Measurements from ENCODE around the gene RRAGC. TPM values are rescaled to one million over a fixed set of nuclear protein-coding genes. Genes with fewer than 3 reads are reported as not detected.

RRAGC gene
- total RNA-seq, 4 donors from 2014 or later: 9.9 to 23.3 (median 13.8) TPM

DNA sequence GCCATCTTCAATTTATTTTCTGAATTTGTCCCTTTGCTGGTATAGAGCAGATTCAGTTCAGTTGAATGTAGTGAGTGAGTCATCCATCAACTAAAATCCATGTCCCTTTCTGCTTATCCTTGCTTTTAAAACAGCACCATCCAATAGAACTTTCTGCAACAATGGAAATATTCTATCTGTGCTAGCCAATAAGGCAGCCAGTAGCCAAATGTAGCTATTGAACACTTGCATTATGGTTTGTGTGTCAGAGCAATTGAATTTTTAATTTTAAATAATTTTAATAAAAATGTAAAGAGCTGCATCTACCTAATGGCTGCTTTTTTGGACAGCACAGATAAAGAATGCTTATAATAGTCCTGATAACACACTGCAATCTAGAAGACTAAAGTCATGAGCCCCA is 21.9 kb upstream of the RRAGC start, which contains the start of gene GJA9:
Gene GJA9 (minus strand): TSS at position 101 of the 400 bp plus-strand sequence. CDS start 5,489 bp downstream, outside the sequence.
- Histone ChIP-seq H3K27me3 (no peaks in the 10 kb centered on the region), H3K4me3 (no peak within 1 kb of the TSS), H3K36me3 (no peaks in the 10 kb centered on the region), H3K4me1 (no peaks in the 10 kb centered on the region), H3K27ac (no peak within 1 kb of the TSS), H3K9me3 (no peaks in the 10 kb centered on the region)
- TF ChIP-seq POLR2A (IDR thresholded peaks at IDR 0.05): no peak
- TF ChIP-seq, protein P1, sequence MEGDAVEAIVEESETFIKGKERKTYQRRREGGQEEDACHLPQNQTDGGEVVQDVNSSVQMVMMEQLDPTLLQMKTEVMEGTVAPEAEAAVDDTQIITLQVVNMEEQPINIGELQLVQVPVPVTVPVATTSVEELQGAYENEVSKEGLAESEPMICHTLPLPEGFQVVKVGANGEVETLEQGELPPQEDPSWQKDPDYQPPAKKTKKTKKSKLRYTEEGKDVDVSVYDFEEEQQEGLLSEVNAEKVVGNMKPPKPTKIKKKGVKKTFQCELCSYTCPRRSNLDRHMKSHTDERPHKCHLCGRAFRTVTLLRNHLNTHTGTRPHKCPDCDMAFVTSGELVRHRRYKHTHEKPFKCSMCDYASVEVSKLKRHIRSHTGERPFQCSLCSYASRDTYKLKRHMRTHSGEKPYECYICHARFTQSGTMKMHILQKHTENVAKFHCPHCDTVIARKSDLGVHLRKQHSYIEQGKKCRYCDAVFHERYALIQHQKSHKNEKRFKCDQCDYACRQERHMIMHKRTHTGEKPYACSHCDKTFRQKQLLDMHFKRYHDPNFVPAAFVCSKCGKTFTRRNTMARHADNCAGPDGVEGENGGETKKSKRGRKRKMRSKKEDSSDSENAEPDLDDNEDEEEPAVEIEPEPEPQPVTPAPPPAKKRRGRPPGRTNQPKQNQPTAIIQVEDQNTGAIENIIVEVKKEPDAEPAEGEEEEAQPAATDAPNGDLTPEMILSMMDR (IDR thresholded peaks at IDR 0.05): no peak
- no peak for DNase-seq

DNA sequence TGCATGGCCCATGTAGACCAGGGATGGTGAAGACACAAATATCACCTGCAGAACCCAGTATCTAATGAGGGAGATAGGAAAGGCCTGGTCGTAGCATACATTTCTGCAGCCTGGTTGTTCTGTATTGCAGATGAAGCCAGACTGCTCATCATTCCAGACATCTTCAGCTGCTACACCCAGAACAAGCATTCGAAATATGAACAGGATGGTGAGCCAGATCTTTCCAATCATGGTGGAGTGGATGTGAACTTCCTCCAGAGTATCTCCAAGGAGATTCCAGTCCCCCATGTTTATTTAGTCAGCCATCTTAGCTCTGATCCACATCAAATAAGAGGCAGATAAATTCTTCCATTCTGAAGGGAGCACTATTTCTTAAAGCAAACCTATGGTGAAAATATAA is 16.2 kb upstream of the RRAGC start:
- DNase-seq: no peak
- Histone ChIP-seq H3K36me3 (no peaks in the 10 kb centered on the region), H3K4me3 (no peak overlapping the region), H3K27me3 (no peaks in the 10 kb centered on the region), H3K9me3 (no peaks in the 10 kb centered on the region), H3K27ac (no peak overlapping the region), H3K4me1 (peaks cover 0 to 16% (median 8%) of the 10 kb centered on the region in 4 donors)
- no peak for TF ChIP-seq POLR2A (IDR thresholded peaks at IDR 0.05)
- TF ChIP-seq, protein P1 (IDR thresholded peaks at IDR 0.05): no peak

DNA sequence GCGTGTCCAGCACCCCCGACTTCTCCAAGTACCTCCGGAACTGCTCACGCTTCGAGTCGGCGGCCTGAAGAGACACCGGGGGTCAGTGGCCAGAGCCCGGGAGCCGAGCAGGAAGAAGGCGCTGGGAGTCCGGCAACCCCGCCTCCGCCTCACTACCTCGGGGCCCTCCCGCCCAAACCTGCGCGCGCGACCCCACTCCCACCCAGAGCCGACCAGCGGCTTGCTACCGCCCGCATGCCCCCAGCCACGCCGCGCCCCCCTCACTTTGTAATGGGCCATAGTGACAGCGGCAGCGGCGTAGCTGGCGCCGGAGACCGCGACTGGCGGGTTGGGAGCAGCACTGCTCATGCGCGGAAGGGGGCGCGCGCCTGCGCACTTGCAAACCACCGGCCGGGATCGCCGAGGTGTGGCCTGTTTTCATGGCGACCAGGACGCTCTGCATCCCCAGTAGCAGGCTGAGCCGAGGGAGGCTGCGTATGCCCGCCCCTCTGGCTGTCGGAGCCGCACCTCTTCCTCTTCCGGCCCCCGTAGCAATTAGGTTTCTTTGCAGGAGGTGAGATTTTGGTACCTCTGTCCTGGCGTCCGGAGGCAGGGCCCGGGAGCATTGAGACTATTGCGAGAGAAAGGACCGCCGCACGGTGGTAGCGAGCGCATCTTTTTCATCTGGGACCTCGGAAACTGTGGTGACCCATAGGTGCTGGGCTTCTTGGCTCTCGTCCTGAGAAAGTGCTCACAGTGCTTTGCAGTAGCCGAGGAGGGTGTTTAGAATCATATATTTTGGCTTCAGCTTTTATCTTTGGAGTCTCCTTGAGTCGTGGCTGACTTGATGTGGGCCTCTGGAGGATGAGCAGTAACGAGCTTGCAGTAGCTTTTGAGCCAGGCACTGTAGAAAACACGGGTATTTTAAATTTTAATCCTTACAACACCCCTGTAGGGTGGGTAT is 13.7 kb upstream of the RRAGC start, which contains the start of gene MYCBP:
Gene MYCBP (minus strand): TSS at position 322 of the 943 bp plus-strand sequence. CDS start 43 bp downstream, at position 279.
- peak within 1 kb of the TSS; percentile 56 to 83 (median 64) for H3K27ac ChIP-seq
- TF ChIP-seq POLR2A (IDR thresholded peaks at IDR 0.05): peak; percentile 26 to 50
- TF ChIP-seq, protein P1 (IDR thresholded peaks at IDR 0.05): peak in 4 of 6 experiments; percentile 14 to 49 (median 35)

DNA sequence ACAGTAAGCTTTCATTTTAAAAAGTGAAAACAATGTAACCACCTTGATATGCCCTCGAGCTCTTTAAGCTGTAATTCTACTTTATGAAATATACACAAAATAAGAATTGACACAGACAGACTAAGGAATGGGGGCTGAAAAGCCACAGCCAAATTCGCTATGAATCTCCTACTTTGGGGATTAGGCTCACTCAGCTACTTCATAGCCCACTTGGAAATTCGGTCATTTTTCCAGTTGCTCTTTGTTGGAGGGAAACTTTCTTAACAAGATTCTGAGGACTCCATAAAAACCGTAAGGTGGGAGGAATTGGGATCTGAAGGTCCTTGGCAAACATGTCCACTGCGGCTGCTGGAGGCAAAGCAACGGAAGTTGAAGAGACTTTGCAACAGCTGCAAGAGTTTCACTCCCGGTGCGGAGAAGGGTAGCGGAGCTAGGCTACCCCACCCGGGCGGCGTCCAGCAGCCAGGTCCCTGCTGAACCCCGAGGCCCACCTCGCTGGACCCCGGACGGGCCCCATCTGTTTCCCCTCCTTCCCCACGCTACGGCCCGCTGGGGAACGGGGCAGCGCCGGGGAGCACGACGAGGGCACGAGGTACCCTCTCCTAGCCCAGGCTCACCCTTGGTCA is 12.9 kb upstream of the RRAGC start:
- Histone ChIP-seq H3K4me3 (peak overlapping the region; percentile 81 to 95 (median 84)), H3K4me1 (peaks cover 0 to 16% (median 8%) of the 10 kb centered on the region in 4 donors), H3K27me3 (no peaks in the 10 kb centered on the region), H3K27ac (peak overlapping the region; percentile 54 to 83 (median 64)), H3K9me3 (no peaks in the 10 kb centered on the region), H3K36me3 (no peaks in the 10 kb centered on the region)
- DNase-seq: peak in 2 of 3 donors; percentile 40 to 56
- TF ChIP-seq POLR2A (IDR thresholded peaks at IDR 0.05): no peak
- TF ChIP-seq, protein P1 (IDR thresholded peaks at IDR 0.05): no peak

More for the DNA sequence above, 13.7 kb upstream of the RRAGC start, which contains the start of gene MYCBP:
- DNase-seq: peak; percentile 92 to 98 (median 97)
- Histone ChIP-seq H3K27me3 (no peaks in the 10 kb centered on the region), H3K4me3 (peak within 1 kb of the TSS; percentile 81 to 95 (median 84)), H3K9me3 (no peaks in the 10 kb centered on the region), H3K4me1 (peaks cover 0 to 16% (median 8%) of the 10 kb centered on the region in 4 donors), H3K36me3 (no peaks in the 10 kb centered on the region)

DNA sequence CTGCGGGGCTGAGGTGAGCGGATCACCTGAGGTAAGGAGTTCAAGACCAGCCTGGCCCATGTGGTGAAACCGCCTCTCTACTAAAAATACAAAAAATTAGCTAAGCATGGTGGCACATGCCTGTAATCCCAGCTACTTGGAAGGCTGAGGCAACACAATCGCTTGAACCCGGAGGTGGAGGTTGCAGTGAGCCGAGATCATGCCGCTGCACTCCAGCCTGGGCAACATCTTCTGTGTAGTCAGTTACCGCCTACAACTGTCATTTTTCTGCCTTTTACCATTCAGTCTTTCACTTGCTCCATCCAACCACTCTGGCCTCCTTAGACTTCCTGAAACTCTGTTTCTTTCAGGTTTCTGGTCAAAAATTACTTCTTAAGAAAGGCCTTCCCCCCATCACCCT is 11.4 kb upstream of the RRAGC start:
- Histone ChIP-seq H3K27me3 (no peaks in the 10 kb centered on the region), H3K4me1 (peaks cover 0 to 16% (median 8%) of the 10 kb centered on the region in 4 donors), H3K9me3 (no peaks in the 10 kb centered on the region), H3K27ac (no peak overlapping the region), H3K36me3 (peaks cover 0 to 11% (median 0%) of the 10 kb centered on the region in 3 donors), H3K4me3 (no peak overlapping the region)
- DNase-seq: no peak
- TF ChIP-seq, protein P1 (IDR thresholded peaks at IDR 0.05): no peak
- TF ChIP-seq POLR2A (IDR thresholded peaks at IDR 0.05): no peak

Data from Peyer's patch (tissue), 4 donors.